ENCODE measurements around the gene ARHGEF6.

The ARHGEF6 gene

DNA sequence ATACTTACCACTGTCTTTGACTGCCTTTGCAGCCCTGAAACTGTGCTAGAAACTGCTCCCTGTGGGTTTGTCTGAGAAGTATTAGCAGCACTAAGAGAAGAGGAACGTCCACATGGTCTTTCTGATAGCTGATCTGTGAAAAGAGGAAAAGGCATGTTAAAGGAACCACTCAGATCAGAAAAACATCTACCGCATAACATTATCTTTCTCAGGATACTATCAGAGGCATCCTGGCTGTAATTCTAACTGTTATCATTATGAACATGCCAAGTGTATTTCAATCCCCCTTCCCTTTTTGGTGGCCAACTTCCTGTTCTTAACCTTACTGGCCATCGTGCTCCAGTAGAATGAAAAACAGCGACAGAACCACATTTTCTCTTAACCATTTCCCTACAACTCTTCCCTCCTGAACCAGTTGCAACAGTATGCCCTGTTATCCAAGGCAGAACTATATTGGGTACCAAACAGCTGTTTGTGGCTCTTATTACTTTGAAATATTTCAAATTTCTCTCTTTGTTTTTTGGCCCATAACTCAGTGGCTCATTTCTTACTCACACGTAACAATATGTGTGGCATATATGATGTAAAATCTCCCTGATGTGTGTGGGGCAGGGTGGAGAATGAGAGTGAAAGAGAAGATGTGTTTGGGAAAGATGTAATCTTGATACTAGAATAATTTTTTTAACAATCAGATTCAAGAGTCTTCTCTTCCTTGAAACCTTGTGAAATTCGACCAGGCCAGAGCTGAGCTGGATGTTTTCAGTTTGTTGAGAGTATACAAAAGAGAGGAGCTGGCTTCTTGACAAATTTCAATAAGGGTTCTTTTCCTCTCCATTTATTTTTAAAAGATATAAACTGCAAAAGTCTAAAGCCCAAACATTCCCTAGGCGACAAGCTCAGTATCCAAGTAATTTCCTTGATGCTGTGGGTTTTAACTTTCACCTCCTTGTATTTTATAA lies 35.2 kb downstream of the ARHGEF6 start:
- DNase-seq (ENCODE audit: low read depth) = no peak

DNA sequence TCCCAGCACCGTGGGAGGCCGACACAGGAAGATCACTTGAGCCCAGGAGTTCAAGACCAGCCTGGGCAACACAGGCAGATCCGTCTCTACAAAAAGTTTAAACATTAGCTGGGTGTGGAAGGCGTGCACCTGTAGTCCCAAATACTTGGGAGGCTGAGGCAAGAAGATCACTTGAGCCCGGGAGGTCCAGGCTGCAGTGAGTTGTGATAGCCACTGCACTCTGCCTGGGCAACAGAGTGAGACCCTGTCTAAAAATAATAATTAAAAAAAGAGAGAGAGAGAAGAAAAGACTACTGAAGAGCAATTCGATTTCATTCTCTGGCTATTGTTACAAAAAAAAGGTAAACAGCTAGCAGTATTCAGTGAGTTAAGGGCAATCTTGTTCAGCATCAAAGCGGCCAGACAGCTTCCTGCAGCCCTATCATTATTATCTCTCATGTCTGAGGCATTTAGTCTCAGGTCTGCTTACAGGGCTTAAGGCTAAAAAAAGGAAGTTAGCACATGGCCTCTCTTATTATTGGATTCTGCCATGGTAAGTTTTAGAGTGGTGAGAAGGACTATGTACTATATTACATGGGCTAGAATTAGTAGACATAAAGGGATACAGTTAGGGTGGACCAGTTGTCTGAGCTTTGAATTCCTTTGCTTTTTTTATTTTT lies 37.9 kb downstream of the ARHGEF6 start:
- DNase-seq (ENCODE audit: low read depth) = no peak

GRCh38 chrX:136738049-136738729 lies 42.5 kb downstream of the ARHGEF6 start:
- DNase-seq (ENCODE audit: low read depth) = no peak

GRCh38 chrX:136736690-136737089 lies 44.0 kb downstream of the ARHGEF6 start:
- DNase-seq (ENCODE audit: low read depth) = no peak

- no peak for DNase-seq (ENCODE audit: low read depth)
These were observed 45.1 kb downstream of the ARHGEF6 start for GRCh38 chrX:136735601-136736000.

GRCh38 chrX:136733613-136734012 lies 47.1 kb downstream of the ARHGEF6 start:
- DNase-seq (ENCODE audit: low read depth) = no peak

DNA sequence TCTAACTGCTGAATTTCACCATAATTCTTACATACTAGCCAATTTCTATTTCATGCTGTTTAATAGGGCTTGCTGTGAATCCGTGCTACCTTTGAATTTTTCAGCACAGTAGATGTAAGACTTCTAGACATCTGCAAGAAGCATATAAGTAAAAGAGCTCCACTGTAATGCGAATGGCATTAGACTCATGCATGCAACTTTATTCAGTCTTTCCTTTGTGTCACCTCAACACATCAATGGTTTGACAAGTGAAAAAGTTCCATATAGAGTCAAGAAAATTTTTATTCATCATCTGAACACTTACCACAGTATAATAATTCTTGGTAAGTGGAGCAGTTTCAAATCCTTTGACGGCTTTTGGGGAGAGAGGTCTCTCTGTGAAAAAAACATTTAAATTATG lies 48.9 kb downstream of the ARHGEF6 start:
- DNase-seq (ENCODE audit: low read depth) = no peak

- no peak for DNase-seq (ENCODE audit: low read depth)
These were observed 49.4 kb downstream of the ARHGEF6 start for GRCh38 chrX:136731207-136731782.

DNA sequence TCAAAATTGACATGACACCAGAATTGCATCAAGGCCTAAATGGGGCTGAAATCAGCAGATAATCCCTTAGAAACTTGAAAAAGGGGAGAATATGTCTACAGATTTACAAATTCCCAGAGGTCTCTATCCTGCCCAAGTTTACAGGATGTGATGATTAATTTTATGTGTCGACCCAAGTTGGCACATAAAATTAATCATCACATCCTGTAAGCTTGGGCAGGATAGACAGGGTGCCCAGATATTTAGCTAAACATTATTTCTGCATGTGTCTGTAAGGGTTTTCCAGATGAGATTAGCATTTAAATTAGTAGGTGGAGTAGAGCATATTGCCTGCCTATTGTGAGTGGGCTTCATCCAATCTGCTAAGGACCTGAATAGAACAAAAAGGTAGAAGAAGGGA lies 52.3 kb downstream of the ARHGEF6 start:
- no peak for DNase-seq (ENCODE audit: low read depth)

DNA sequence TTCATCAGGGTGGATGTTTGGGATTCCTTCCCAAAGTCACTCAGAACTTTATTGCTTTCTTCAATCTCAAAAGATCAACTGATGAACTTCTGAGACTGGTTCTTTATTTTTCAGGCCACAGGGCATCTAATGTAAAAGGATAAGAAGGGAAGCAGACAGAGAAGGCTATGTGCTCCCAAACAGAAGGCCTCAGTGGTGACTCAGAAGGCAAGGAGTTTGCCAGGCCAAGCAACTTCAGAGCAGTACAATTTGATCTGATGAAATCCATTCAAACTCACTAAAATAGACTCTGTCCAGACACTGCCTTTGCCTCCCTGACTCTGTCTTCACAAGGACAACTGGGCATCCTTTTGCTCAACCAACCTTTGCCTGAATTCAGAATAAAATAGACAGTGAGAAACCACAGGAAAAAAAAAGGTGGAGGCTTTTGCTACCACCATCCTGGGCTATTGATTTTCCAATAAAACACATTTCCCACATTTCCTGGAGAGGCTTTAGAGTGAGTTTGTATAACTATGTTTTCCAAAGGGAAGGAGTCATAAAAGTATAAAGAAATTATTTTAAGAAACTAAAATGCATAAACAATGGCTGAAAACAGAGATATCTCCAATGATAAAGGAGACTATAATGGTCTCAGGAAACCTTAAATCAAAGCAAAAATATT lies 55.2 kb downstream of the ARHGEF6 start:
- DNase-seq (ENCODE audit: low read depth) = no peak

DNA sequence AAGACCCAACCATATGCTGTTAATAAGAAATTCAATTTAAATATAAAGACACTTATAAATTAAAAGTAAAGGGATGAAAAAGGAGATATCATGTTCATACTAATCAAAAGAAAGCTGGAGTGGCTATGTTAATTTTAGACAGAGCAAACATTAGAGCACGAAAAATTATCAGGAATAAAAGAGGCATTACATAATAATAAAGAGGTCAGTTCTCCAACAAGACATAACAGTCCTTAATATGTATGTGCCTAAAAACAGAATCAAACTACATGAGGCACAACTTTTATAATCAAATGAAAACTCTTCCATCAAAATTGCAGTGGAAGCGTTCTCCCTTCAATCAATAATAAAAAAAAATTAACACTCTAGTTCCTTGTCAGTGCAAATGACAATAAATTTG lies 62.6 kb downstream of the ARHGEF6 start:
- DNase-seq (ENCODE audit: low read depth) = no peak

GRCh38 chrX:136714626-136715599 lies 65.8 kb downstream of the ARHGEF6 start:
- DNase-seq (ENCODE audit: low read depth) = no peak

- DNase-seq (ENCODE audit: low read depth) = no peak
These were observed 68.0 kb downstream of the ARHGEF6 start for GRCh38 chrX:136712650-136713310.

DNA sequence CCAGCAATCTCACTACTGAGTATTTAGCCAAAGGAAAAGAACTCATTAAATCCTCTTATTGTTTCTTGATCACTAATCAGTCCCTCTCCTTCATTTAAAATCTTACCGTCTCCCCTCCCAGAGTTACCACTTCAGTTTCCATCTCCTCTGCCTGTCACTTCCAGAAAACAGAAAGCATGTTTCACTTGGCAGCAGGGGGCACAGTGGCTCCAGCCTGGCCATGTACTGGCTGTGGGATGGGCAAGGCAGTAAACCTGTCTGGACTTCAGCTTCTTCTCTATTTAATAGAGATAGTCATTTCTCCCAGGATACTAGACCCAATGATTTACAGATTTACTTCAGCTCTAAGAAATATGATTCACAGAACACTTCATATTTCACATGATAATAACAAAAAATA lies 69.6 kb downstream of the ARHGEF6 start:
- no peak for DNase-seq (ENCODE audit: low read depth)

- DNase-seq (ENCODE audit: low read depth) = no peak
These were observed 70.3 kb downstream of the ARHGEF6 start for GRCh38 chrX:136710325-136710951.

DNA sequence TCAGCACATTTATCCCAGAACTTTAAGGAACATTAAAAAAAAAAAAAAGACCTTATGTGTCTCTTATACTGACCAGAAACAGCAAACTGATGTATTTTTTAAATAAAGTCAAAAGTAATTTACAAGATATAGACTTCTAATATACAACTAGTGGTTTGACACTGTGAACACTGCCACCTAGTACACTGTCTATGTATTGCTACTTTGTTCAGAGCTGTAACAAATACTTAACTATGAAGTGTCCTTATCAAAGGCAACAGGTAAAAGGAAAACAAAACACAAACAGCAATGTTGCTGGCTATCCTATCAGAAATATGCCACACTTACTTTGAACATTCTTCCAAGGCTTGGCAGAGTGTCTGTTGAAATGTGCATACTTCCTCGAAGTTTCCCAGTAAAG lies 72.4 kb downstream of the ARHGEF6 start:
- no peak for DNase-seq (ENCODE audit: low read depth)

DNA sequence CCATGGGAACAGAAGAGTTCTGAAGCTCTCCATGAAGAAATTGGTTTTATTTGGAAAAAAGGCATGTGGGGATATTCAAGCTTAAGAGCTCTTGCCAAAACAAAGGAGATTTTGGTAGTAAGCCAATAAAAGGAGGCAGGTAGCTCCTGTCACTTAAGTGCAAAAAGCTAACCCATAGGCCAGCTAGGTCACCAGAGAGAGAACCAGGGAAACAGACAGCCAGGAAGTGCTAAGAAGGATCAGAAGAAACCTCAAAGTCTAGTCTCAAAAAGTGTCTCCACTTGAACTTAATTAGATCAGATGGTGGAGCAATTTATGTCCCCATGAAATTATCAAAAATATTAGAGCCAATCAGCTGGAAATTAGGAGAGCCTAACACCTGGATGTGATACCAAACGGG lies 83.6 kb downstream of the ARHGEF6 start:
- no peak for DNase-seq (ENCODE audit: low read depth)

GRCh38 chrX:136694431-136695087 lies 86.2 kb downstream of the ARHGEF6 start:
- no peak for DNase-seq (ENCODE audit: low read depth)

DNA sequence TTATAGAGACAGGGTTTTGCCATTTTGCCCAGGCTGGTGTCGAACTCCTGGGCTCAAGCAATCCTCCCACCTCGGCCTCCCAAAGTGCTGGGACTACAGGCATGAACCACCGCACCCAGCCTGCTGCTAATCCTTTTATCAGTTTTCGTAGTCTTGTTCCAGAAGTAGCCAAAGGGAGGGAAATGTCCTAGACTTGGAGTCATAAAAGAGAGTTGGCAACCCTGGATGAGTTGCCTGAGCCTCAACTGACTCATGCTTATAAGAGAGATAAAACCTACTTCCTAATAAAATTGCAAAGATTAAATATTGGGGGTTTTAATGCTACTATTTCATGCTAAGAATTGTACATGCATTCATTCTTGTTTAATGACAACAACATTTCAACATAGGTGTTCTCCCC lies 88.5 kb downstream of the ARHGEF6 start:
- DNase-seq (ENCODE audit: low read depth) = no peak
